DMS114 treated with DMSO at 0.1 percent for 48 hours (cell line): ENCODE measurements around the gene SENP1.
A peak's percentile ranks its signal among the peaks of the same experiment; 100 is the strongest.

ENCODE experiments used
- DNase-seq: peaks from one replicate; lab custom pipeline; 2025; ENCODE audit not compliant: unreplicated experiment; lab: John Stamatoyannopoulos, UW

Gene SENP1

DNA sequence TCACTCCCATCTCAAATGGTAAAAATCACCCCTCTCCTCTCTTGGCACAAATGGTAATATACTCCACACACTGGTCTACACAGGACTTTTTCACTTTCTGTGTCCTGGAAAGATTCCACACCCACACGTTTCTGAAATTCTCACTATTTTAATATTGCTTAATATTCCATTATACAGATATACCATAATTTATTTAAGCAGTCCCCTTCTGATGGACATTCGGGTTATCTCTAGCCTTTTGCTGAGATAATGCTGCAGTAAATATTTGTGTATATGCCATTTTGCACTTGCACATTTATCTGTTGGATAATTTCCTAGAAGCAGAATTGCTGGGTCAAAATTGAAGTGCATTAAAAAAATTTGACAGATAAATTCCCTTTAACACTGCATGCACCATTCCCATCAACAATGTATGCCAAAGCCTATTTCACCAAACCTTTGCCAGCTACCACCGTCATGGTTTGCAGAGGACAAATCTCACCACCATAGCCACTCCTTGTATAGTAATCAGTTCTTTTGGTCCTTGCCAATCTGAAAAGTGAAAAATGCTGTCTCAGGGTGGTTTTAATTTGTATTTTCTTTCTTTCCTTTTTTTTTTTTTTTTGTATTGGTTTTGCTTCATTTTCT, 86.1 kb downstream of the SENP1 start:
- no peak for DNase-seq

DNA sequence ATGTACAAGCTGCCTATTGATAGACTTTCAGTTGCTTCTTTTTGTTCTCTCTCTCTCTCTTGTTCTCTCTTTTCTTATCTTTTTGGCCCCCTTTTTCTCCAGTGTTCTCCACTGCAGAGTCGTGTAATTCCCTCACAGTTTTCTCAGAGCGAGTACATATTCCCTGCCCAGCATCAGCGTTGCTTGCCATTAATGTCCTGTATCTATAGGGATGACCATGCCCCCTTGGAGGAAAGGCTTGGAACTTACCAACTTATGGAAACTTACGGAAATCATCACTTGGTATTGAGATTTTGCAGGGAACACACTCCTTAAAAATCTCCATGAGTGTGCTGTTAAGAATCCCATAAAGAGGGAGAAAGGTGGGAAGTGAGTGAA, 87.3 kb downstream of the SENP1 start:
- no peak for DNase-seq

DNA sequence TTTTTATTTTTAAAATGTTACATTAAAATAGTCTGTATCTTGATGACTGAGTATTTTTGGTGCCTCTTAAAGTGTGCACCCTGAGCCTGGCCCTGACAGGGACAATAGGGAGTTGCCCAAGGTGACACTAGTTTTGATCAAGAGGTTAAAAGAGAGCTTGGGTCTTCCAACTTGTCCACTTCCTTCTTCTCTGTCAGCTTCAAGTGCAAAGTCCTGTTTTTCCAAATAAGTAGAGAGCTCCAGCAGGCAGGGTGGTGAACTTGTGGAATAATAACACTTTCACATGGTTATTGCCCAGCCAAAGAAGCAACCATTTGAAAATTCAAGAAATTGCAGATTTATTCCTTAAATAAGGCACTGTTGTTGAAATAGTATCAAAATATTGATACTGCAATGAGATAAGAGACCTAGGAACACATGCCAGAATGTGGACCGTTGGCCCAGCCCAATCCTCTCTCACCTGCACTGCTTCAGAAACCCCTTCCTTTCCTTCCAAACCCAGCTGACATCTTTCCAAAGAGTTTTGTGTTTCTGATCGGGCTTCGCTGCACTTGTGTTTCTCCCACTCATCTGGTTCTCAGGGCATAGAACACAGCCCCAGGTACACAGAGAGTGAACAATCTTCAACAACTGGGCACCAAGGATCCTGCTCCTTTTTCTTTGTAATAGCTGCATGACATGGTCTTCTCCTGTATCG, 87.8 kb downstream of the SENP1 start:
- DNase-seq, result no peak

DNA sequence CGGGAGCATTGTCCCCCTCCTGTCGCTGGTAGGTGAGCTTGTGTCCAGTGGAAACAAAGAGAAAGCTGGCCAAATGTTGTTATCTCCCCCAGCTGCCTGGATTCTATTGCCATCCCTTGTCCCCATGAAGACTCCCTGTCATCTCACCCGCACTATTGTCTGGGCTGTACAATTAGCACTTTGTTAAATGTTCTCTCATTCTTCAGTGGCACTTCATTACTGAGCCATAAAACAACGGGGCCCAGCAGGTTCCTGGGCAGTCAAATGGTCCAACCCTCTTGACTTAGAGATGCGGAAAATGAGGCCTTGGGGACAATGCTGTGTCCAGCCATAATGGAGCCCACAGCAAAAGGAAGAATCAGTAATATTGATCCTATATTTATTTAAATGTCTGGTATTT, 88.4 kb downstream of the SENP1 start:
- no peak for DNase-seq

DNA sequence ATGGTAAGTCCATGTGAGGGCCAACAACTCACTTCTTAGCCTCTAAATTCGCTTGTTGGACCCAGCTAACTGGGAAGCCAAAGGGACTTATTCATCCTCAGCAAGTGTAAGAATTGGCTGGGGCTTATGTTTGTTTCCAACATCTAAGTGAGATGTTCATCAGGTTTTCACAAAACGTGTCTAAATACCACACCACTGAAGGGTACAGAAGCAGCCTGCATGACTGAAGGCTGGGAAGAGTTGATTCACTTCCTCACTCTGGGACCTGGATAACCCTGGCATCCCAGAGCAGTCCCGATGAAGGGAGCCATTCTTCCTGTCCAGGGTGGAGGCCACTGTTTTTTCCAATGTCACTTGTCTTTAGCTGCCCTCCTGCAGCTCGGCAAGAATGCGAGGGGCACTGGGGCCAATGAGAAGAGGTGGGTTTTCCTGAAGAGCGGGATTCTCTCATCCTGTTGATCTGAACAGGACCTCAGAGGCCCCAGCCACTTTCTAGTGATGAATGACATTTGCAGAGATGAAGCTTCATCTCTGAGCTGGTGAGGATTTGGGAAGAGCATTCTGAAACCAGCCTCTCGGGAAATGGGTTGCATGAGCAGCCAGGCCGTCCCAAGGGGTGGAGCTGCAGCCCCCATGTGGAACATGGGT, 89.4 kb downstream of the SENP1 start:
- DNase-seq, result no peak

- no peak for DNase-seq
Observed at GRCh38 chr12:48015954-48016353, 89.9 kb downstream of the SENP1 start.

DNA sequence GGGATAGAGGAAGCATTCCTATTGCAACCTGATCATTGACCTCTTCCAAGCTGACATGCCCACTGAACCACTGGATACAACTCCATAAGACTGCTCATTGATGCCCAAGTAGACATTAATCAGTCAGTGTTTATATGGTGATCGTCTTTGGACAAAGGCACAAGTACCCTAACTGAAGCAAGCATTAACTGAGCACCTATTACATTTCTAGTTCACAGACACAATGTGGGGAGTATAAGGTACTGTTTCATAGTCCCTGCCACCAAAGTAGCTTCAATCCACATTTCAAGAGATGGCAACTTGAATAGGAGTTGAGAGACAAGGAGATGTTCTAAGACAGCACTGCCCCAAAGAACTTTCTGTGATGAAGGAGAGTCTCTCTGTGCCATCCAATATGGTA, 90.8 kb downstream of the SENP1 start:
- DNase-seq, result no peak

GRCh38 chr12:48013287-48013686, 92.6 kb downstream of the SENP1 start:
- DNase-seq, result no peak

DNA sequence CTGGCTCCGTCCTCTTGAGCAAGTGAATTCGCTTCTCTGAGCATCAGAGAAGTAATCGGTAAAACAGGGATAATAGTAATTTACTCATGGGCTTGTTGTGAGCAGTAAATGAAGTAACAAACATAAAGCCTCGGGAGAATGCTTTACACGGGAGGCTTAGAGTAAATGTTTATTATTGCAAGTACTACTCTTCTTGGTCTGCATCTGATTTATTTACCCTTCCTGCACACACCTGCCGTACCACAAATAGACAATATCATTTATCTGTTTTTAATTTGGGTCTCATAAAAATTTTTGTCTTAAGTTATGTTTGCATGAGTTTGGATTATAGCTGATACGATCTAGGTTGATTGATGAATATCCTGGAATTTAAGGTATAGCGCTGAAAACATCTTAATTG, 93.8 kb downstream of the SENP1 start:
- DNase-seq, result no peak

DNA sequence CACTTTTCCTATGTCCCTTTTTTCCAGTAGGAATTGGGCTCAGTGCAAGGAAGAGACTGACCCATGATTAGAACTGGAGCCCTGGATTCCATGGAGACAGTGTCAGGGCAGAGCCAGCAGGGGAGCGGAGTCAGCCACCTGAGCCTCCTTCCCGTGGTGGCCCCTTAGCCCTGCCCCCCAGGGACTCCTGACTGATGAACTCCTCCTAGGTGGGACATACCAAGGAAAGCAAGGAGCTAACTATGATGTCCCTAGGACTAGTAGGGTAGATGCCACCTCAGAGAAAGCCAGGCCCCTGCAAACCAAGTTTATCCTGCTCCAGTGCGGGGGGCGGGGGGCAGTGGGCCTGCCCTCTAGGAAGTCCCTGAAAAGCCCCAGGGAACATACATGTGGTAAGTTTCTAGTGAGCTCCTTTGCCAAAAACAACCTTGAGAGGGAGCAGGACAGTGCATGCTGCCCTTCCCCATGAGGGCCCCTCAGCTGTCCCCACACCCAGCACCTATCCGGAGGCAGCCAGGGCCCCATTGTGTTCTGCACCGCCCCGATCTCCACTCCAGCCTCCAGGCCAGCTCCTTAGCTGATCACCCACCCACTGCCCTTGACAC, 95.4 kb downstream of the SENP1 start:
- no peak for DNase-seq

DNA sequence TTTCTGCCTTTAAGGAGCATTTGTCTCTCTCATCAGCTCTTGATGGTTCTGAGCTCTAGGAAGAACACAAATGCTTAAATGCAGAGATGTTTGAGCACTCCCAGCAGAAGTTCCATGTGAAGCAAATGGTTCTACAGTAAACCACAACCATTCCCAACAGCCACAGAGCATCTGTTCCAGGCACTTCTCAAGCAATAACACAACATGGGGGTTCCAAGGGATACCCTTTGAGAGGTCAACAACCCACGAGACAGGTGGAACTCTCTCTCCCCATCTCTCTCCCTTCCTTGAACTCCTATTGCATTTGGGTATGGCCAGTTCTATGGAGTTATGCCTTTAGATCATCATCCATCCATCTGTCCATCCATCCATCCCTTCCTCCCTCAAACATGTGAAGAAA, 96.4 kb downstream of the SENP1 start:
- no peak for DNase-seq

GRCh38 chr12:48008950-48009349, 96.9 kb downstream of the SENP1 start:
- no peak for DNase-seq

GRCh38 chr12:48008349-48008748, 97.5 kb downstream of the SENP1 start:
- no peak for DNase-seq

DNA sequence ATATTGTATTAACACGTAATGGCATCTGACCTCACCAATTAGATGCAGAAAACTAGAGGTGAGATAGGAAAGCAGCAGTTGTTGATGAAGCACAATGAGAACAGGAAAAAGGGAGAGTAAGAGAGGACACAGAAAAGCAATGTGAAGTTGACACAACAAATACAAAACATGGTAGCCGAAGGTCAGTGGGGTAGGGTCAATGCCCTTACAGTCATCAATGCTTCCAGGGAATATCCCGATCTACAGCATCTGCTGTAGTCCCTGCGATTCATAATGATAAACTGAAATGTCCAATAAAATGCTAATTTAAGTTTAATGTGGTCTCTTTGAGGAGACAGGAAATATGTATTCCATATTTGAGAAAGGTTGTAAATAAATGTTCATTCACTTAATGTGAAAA, 98.7 kb downstream of the SENP1 start:
- DNase-seq, result no peak

- DNase-seq, result no peak
Observed at GRCh38 chr12:48005750-48006021, 100.2 kb downstream of the SENP1 start.

GRCh38 chr12:48005001-48005749, 100.7 kb downstream of the SENP1 start:
- no peak for DNase-seq

GRCh38 chr12:48004053-48004941, 101.6 kb downstream of the SENP1 start, which contains the start of gene COL2A1:
Gene COL2A1, minus strand, starts transcription at chr12:48004476. Its CDS starts 155 bp downstream, at chr12:48004321.
- no peak for DNase-seq

GRCh38 chr12:48003226-48004052, 102.4 kb downstream of the SENP1 start:
- peak; percentile 40 for DNase-seq

DNA sequence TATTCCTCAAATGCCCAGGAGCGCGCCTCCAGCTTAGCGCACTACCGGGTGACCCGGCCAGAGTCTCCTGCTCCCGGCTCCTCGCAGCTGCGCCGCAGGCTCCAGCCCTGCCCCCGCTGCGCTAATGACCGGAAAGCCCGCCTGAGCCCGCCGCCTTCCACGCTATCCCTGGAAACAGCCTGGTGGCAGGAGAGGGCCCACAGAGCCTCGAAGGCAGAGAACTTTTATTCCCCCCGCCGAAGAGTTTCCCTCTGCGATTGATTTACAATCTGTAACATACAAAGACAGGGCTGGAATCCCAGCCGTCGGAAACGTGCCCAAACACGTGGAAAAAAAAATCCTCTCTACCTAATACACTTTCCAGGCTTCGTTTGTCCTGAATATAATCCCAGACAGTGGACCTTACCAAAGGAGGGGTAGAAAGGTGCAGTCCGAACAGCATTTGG, 103.1 kb downstream of the SENP1 start:
- DNase-seq, result no peak

DNA sequence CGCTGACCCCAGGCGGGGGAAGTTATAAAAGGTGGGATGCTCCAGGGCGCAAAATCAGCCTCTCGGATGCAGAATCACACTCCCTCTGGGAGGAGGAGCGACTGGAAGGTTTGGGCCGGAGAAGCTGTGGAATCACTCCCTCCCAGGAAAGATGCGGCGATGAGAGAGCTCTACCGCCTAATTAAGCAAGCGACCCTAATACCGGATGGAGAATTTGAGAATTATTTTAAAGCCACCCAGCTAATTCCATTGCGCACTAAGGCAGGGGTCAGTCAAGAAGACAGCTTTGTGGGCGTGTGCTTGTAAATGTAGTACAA, 103.5 kb downstream of the SENP1 start:
- DNase-seq, result no peak
